K562 (cell line): ENCODE data around the gene SLC34A1. TPM values are rescaled to one million over a fixed set of nuclear protein-coding genes. Genes with fewer than 3 reads are reported as not detected.

Experiments
- ATAC-seq: fragments of 200-7000 bp; cut with Tn5 transposase; 3 replicates; pipeline ENCODE4 v1.9.1; 2020; ENCODE audit warnings: moderate library complexity
- BruUV-seq: library from RNA; stranded (reverse); fragments of 400-500 nt; replicated peaks from 2 replicates; lab custom pipeline; 2021; lab: Mats Ljungman, UMichigan
- CTCF ChIA-PET: fragments of 300-600 bp; formaldehyde crosslinking; extraction: SDS; loops from one replicate; lab custom pipeline; 2021; ENCODE audit warnings: low intra/inter-chr PET ratio; lab: Yijun Ruan, JAX
- POLR2A ChIA-PET: fragments of 300-600, 350-650 bp; sonication (Branson Sonifier 250); formaldehyde crosslinking; extraction: SDS; loops from one replicate; lab custom pipeline; 2021; ENCODE audit warnings: antibody characterized with exemption, inconsistent platforms; lab: Yijun Ruan, JAX
- DNase-seq, 4 experiments: peaks; one replicate each; pipeline versions ENCODE4 v3.0.0 to v3.0.0-alpha.2; 2011 to 2018; ENCODE audit warnings: low spot score in 3 of 4, mixed read lengths in 3 of 4; ENCODE audit errors: extremely low read depth in 1 of 4
- FAIRE-seq: peaks from 2 replicates; lab custom pipeline; 2011; peaks lifted over from hg19 to GRCh38; lab: Jason Lieb, UNC
- H2AFZ ChIP-seq: 2 replicates; pipeline ENCODE4 v1.6.0; 2011; ENCODE audit warnings: low read depth, low read length, control low read depth, inconsistent platforms
- H3K27ac ChIP-seq: fragments of 200-600 bp; 3 replicates; pipeline ENCODE4 v1.8.0; 2011; ENCODE audit warnings: low read depth, mild to moderate bottlenecking, control low read depth, inconsistent platforms, low read length, moderate library complexity, mixed read lengths; ENCODE audit errors: extremely low read depth
- H3K27me3 ChIP-seq, 2 experiments: fragments of 300-600 bp in 1 of 2; 2 replicates in 1 of 2; 3 replicates in 1 of 2; pipeline versions ENCODE4 v1.6.0 to v1.8.0; 2011; ENCODE audit warnings: inconsistent platforms in 2 of 2, low read length in 2 of 2, mild to moderate bottlenecking in 1 of 2, mixed read lengths in 1 of 2, moderate library complexity in 1 of 2; ENCODE audit not compliant: control insufficient read depth in 2 of 2, insufficient read depth in 2 of 2
- H3K36me3 ChIP-seq: fragments of 300-600 bp; 3 replicates; pipeline ENCODE4 v1.8.0; 2011; ENCODE audit warnings: mild to moderate bottlenecking, low read length, inconsistent platforms; ENCODE audit not compliant: control insufficient read depth, insufficient read depth
- H3K4me1 ChIP-seq, 2 experiments: fragments of 200-600 bp in 1 of 2; replicated peaks in 1 of 2; 2 replicates in 1 of 2; 3 replicates in 1 of 2; pipeline versions ENCODE4 v1.5.1 to v1.8.0; 2011; ENCODE audit warnings: inconsistent platforms in 2 of 2, low read length in 2 of 2, mild to moderate bottlenecking in 1 of 2, mixed read lengths in 1 of 2, moderate library complexity in 1 of 2; ENCODE audit not compliant: control insufficient read depth in 2 of 2, insufficient read depth in 2 of 2
- H3K4me2 ChIP-seq: 2 replicates; pipeline ENCODE4 v1.6.1; 2011; ENCODE audit warnings: low read length, control low read depth, inconsistent platforms, mixed read lengths; ENCODE audit not compliant: insufficient read depth
- H3K4me3 ChIP-seq: fragments of 200-600 bp; sonication (generic), shearing (Covaris generic); 2 replicates; pipeline ENCODE4 v1.5.1; 2016; ENCODE audit warnings: control low read depth, inconsistent platforms
- H3K79me2 ChIP-seq: fragments of 200-600 bp; 3 replicates; pipeline ENCODE4 v1.8.0; 2011; ENCODE audit warnings: low read length, inconsistent platforms; ENCODE audit not compliant: control insufficient read depth, insufficient read depth
- H3K9ac ChIP-seq, 2 experiments: 2 replicates each; pipeline versions ENCODE4 v1.6.0 to v1.6.1; 2011; ENCODE audit warnings: low read depth in 2 of 2, low read length in 2 of 2, control low read depth in 1 of 2, inconsistent platforms in 1 of 2, mild to moderate bottlenecking in 1 of 2, mixed read lengths in 1 of 2; ENCODE audit not compliant: insufficient read depth in 1 of 2
- H3K9me1 ChIP-seq: one replicate; pipeline ENCODE4 v1.6.0; 2011; ENCODE audit warnings: inconsistent platforms, mild to moderate bottlenecking, low read length, moderate library complexity; ENCODE audit not compliant: control insufficient read depth, insufficient read depth
- H3K9me3 ChIP-seq: replicated peaks from 2 replicates; pipeline ENCODE4 v1.5.1; 2011; ENCODE audit warnings: low read depth, low read length, inconsistent platforms; ENCODE audit not compliant: control insufficient read depth, insufficient read depth
- H4K20me1 ChIP-seq: replicated peaks from 2 replicates; pipeline ENCODE4 v1.6.1; 2011; ENCODE audit warnings: low read length, inconsistent platforms, mixed read lengths; ENCODE audit not compliant: control insufficient read depth, insufficient read depth
- BRCA1 ChIP-seq, 2 experiments: fragments of 450-650 bp in 1 of 2; sonication (generic) in 1 of 2; formaldehyde crosslinking in 1 of 2; IDR thresholded peaks; 2 replicates each; pipeline versions ENCODE4 v1.5.0 to v1.6.1; 2017 to 2020; ENCODE audit warnings: mild to moderate bottlenecking in 1 of 2, missing genetic modification reagents in 1 of 2
- CHCHD3 ChIP-seq: fragments of 250-450 bp; sonication (Bioruptor Pico); IDR thresholded peaks from 2 replicates; pipeline ENCODE4 v2.1.2; 2022; ENCODE audit warnings: mild to moderate bottlenecking
- MCM7 ChIP-seq, 2 experiments: fragments of 450-650 bp; IDR thresholded peaks; 2 replicates each; pipeline ENCODE4 v1.6.1; 2016 to 2018
- POLR2G ChIP-seq: fragments of 200-400 bp; formaldehyde crosslinking; IDR thresholded peaks from 2 replicates; pipeline ENCODE4 v1.6.1; 2017; ENCODE audit warnings: low read depth, mild to moderate bottlenecking, antibody characterized with exemption, low read length, moderate library complexity
- ZNF318 ChIP-seq, 2 experiments: fragments of 450-650 bp; IDR thresholded peaks; 2 replicates each; pipeline ENCODE4 v1.6.1; 2016; ENCODE audit warnings: mild to moderate bottlenecking in 2 of 2, borderline replicate concordance in 1 of 2, low read depth in 1 of 2, moderate library complexity in 1 of 2
- ZNF584 ChIP-seq: fragments of 200-800 bp; sonication (Bioruptor generic); IDR thresholded peaks from 2 replicates; pipeline ENCODE4 v1.6.1; 2016; ENCODE audit warnings: low read depth, mild to moderate bottlenecking, missing genetic modification characterization, missing compliant biosample characterization
- WGBS: fragments of 100-300 bp; shearing (Covaris generic); methylation state at CpG from one replicate; pipeline ENCODE4 v1.1.6; 2016; ENCODE audit warnings: low coverage, mixed read lengths; ENCODE audit not compliant: insufficient coverage; ENCODE audit errors: missing lambda C conversion rate; 5-methylcytosine and 5-hydroxymethylcytosine counted together
- in situ Hi-C: fragments of 300-500 bp; cut with MboI; formaldehyde crosslinking; loops from 4 replicates; pipeline ENCODE4 v1.15.0; 2018; ENCODE audit warnings: inconsistent platforms, mixed read lengths
- intact Hi-C: fragments of 100-400 bp; cut with micrococcal nuclease; formaldehyde crosslinking; loops from 2 replicates; pipeline ENCODE4 v1.14.2; 2022
- polyA plus RNA-seq, 8 experiments: library from polyadenylated mRNA; depleted of rRNA in 4 of 8; stranded (reverse) in 5 of 8; unstranded in 3 of 8; fragments of >200 nt; fragmentation: Nextera tagmentation in 2 of 8; fragmentation: Illumina TruSeq in 1 of 8; extraction: Ambion mirVana in 2 of 8; extraction: Trizol in 1 of 8; gene quantifications; 2 replicates each; pipeline versions ENCODE4 v1.2.1 to v1.2.3, GENCODE V29; 2011 to 2014; ENCODE audit warnings: inconsistent platforms in 1 of 8, missing spikeins in 1 of 8
- total RNA-seq, 7 experiments: library from RNA; depleted of rRNA in 6 of 7; stranded (reverse); fragments of >200 nt in 6 of 7; fragmentation: Illumina TruSeq in 2 of 7; extraction: Trizol in 2 of 7; gene quantifications; 2 replicates each; pipeline versions ENCODE4 v1.2.1 to v1.2.3, GENCODE V29; 2011 to 2021; ENCODE audit warnings: low replicate concordance in 1 of 7

SLC34A1 gene
- total and polyA plus RNA-seq, 9 of the 15 experiments (the other 6 are each of a cell fraction or from before 2014, with no cell fraction given): not detected

- H3K9me1 ChIP-seq: peaks cover 4% of the 10 kb centered on the region
- no peaks in the 10 kb centered on the region for H3K36me3 ChIP-seq
- FAIRE-seq: no peak
- WGBS: 94% methylated on average over 6 of the region's 6 CpGs
- 0 out of 2 replicates have a peak overlapping the region, but pooled peaks have one; percentile 19 for H2AFZ ChIP-seq
- H3K4me1 ChIP-seq: peaks cover 16 to 39% of the 10 kb centered on the region in 2 experiments
- no peaks in the 10 kb centered on the region for H3K9me3 ChIP-seq
- POLR2A ChIA-PET: no interaction called here
- no peak overlapping the region for H3K9ac ChIP-seq
- DNase-seq: no peak
- no peaks in the 10 kb centered on the region for H4K20me1 ChIP-seq
- intact Hi-C loops: no loop called here
- no peaks in the 10 kb centered on the region for H3K79me2 ChIP-seq
- no peak overlapping the region for H3K4me3 ChIP-seq
- TF ChIP-seq POLR2G: no peak
- no peak for TF ChIP-seq BRCA1 (IDR thresholded peaks at IDR 0.05)
- TF ChIP-seq BRCA1 (CRISPR knock-in tag; IDR thresholded peaks at IDR 0.05): no peak
- TF ChIP-seq MCM7 (IDR thresholded peaks at IDR 0.05): no peak
- no peak for TF ChIP-seq CHCHD3 (CRISPR knock-in tag)
- no peak for TF ChIP-seq ZNF584 (CRISPR knock-in tag)
- no peak overlapping the region for H3K27ac ChIP-seq
- CTCF ChIA-PET: no interaction called here
- no TSS peak for BruUV-seq
- in situ Hi-C loops: no loop called here
- H3K4me2 ChIP-seq: no peak overlapping the region
- ATAC-seq: no peak
- H3K27me3 ChIP-seq: peaks cover 0 to 9% of the 10 kb centered on the region in 2 experiments; a peak in 2 of 5 replicates
Measured at GRCh38 chr5:177380805-177381126, 3.5 kb upstream of the SLC34A1 start.

- Histone ChIP-seq H3K27me3 (peaks cover 0 to 12% of the 10 kb centered on the region in 2 experiments; a peak in 2 of 5 replicates), H2AFZ (peak overlapping the region; percentile 58; the same call in 1 of the 2 replicates), H3K4me3 (no peak overlapping the region), H3K79me2 (no peaks in the 10 kb centered on the region), H3K9me3 (no peaks in the 10 kb centered on the region), H4K20me1 (no peaks in the 10 kb centered on the region), H3K4me1 (peaks cover 16 to 43% of the 10 kb centered on the region in 2 experiments), H3K27ac (no peak overlapping the region), H3K36me3 (no peaks in the 10 kb centered on the region), H3K4me2 (no peak overlapping the region), H3K9me1 (peaks cover 4% of the 10 kb centered on the region), H3K9ac (peak overlapping the region in 1 of 2 experiments; percentile 77; a peak in 2 of 4 replicates)
- 44% methylated on average over 9 of the region's 11 CpGs for WGBS
- intact Hi-C loops: no loop called here
- BruUV-seq: no TSS peak
- ATAC-seq (peak; percentile 10; the same call in 1 of the 3 replicates), FAIRE-seq (no peak), DNase-seq (no peak)
- POLR2A ChIA-PET: interaction anchor here (0.6 to 1.0 kb wide), 5 partner anchors 10 to 45 kb away, joined by 3 to 6 read pairs (median 3); no protein-coding TSS in a partner anchor
- CTCF ChIA-PET: no interaction called here
- in situ Hi-C loops: no loop called here
- no peak for TF ChIP-seq ZNF318 (IDR thresholded peaks at IDR 0.05; ENCODE audit: borderline replicate concordance in 1 of 2, low read depth in 1 of 2)
Measured at GRCh38 chr5:177382423-177383029, 1.7 kb upstream of the SLC34A1 start.
